GM04504 (cell line): ENCODE results near the gene SPEN.
"Not testable (repeated sequence)": the region's sequence is repeated elsewhere in the genome, so short reads cannot be mapped to it uniquely, and the experiment has no call there.

Experiments used
- DNase-seq: peaks from one replicate; pipeline ENCODE4 v3.0.0-alpha.2; 2012; ENCODE audit warnings: low read depth

The SPEN gene

GRCh38 chr1:15896841-15897610 lies 49.5 kb downstream of the SPEN start:
- not testable (repeated sequence) for DNase-seq

DNA sequence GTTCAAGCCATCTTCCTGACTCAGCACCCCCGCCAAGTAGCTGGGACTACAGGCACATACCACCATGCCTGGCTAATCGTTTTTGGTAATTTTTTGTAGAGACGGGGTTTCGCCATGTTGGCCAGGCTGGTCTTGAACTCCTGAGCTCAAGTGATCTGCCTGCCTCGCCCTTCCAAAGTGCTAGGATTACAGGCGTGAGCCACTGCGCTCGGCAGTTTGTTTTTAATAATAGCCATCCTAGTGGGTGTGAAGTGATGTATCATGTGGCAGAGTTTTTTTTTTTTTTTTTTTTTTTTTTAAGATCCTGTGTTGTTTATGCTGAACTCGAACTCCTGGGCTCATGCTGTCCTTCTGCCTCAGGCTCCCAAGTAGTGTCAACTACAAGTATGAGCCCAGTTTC lies 51.8 kb downstream of the SPEN start:
- DNase-seq = no peak

DNA sequence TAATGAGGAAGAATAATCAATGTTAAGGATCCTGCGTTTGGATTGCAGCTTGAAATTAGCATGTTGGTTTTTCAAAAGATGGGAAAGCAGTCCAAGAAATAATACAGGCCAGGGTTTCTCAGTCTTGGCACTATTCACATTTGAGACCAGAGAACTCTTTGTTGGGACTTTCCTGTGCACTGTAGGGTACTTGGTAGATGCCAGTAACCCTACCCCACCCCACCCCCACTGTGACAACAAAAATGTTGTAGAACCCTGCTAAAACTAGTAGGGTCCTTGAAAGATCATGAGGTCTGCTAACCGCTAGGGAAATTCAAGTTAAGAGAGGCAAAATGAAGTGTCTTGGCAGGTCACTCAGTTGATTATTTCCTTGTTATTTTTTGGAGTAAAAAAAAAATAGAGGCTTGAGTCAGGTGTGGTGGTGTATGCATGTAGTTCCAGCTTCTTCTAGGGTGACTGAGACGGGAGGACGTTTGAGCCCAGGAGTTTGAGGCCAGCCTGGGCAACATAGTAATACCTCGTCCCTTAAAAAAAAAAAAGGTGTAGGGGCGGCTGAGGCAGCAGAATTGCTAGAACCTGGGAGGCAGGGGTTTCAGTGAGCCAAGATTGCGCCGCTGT lies 53.3 kb downstream of the SPEN start:
- no peak for DNase-seq

DNA sequence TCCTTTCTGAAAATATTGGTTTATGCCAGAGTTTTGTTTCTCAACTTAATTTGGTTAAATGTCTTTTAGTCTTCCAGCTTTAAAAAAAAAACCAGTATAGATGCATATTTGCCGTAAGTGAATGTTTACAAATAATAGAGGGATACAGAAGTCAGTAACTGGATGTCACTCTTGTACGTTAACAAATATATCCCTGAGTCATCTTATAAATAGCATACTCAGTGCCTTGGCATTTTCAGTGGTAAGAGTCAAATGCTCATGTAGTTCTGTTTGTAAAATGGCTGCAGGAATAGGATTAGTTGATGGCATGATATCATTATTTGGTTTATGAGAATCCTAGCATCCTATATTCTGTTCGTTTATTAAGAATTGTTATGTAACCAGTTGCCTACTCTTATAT lies 55.4 kb downstream of the SPEN start:
- DNase-seq = no peak

DNA sequence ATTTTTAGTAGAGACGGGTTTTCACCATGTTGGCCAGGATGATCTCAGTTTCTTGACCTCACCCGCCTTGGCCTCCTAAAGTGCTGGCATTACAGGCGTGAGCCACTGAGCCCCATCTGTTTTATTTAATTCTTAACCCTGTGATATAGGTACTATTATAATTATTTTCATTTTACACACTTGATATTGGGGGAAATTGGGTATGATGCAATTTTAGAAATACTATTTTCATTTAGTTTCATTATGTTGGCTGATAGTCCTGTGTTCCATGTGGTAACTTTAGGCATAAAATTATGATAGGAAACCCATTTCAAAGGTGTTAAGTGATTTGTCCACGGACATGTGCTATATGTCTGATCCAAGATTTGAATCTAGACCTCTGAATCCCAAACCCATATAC lies 61.1 kb downstream of the SPEN start:
- no peak for DNase-seq

GRCh38 chr1:15911141-15911540 lies 63.6 kb downstream of the SPEN start:
- no peak for DNase-seq

GRCh38 chr1:15911927-15912326 lies 64.4 kb downstream of the SPEN start:
- DNase-seq = no peak

GRCh38 chr1:15913607-15914006 lies 66.1 kb downstream of the SPEN start:
- not testable (repeated sequence) for DNase-seq

DNA sequence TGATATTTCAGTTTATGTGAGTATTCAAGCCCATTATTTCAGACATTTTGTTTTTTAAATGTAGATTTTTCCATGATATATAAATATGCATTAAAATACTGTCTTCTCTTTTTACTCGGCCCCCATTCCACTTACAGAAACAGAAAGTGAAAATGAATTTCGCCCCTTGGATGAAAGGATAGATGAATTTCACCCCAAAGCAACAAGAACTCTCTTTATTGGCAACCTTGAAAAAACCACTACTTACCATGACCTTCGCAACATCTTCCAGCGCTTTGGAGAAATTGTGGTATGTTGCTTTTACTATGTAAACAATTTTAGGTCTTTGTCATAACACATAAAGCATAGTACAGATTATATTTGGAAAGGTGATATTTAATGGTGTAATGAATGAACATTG lies 68.5 kb downstream of the SPEN start:
- no peak for DNase-seq

DNA sequence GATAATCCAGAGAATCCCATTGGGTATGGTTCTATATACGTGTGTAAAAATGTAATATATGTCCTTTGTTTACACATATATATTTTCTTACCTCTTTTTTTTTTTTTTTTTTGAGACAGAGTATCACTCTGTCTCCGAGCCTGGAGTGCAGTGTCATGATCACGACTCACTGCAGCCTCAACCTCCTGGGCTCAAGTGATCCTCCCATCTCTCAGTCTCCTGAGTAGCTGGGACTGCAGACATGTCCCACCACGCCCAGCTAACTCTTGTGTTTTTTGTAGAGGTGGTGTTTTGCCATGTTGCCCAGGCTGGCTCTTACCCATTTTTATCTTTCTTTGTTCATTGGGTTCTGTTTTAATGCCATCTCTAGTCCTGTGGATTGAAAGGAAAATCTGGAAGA lies 68.9 kb downstream of the SPEN start:
- no peak for DNase-seq

- DNase-seq = no peak
Observed at GRCh38 chr1:15916916-15917315, 69.4 kb downstream of the SPEN start.

GRCh38 chr1:15918962-15919715 lies 71.6 kb downstream of the SPEN start:
- peak; percentile 22 for DNase-seq

GRCh38 chr1:15923241-15923640 lies 75.7 kb downstream of the SPEN start:
- no peak for DNase-seq

- DNase-seq = not testable (repeated sequence)
Observed at GRCh38 chr1:15926448-15926847, 78.9 kb downstream of the SPEN start.

DNA sequence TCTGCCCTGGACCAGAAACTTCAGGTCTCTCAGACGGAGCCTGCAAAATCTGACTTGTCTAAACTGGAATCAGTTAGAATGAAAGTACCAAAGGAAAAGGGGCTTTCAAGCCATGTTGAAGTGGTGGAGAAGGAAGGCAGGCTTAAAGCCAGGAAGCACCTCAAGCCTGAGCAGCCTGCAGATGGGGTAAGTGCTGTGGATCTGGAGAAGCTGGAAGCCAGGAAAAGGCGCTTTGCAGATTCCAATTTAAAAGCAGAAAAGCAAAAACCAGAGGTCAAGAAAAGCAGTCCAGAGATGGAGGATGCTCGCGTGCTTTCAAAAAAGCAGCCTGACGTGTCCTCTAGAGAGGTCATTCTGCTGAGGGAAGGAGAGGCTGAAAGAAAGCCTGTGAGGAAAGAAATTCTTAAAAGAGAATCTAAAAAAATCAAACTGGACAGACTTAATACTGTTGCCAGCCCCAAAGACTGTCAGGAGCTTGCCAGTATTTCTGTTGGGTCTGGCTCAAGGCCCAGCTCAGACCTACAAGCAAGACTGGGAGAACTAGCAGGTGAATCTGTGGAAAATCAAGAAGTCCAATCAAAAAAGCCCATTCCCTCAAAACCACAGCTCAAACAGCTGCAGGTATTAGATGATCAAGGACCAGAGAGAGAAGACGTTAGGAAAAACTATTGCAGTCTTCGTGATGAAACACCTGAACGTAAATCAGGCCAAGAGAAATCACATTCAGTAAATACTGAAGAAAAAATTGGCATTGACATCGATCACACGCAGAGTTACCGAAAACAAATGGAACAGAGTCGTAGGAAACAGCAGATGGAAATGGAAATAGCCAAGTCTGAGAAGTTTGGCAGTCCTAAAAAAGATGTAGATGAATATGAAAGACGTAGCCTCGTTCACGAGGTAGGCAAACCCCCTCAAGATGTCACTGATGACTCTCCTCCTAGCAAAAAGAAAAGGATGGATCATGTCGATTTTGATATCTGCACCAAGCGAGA lies 81.8 kb downstream of the SPEN start:
- no peak for DNase-seq

DNA sequence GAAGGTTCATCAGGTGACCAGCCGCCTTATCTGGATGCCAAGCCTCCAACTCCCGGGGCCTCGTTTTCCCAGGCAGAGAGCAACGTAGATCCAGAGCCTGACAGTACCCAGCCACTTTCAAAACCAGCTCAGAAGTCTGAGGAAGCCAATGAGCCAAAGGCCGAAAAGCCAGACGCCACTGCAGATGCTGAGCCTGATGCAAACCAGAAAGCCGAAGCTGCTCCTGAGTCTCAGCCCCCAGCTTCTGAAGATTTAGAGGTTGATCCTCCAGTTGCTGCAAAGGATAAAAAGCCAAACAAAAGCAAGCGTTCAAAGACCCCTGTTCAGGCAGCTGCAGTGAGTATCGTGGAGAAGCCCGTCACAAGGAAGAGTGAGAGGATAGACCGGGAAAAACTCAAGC lies 83.9 kb downstream of the SPEN start:
- no peak for DNase-seq

GRCh38 chr1:15931884-15932283 lies 84.4 kb downstream of the SPEN start:
- no peak for DNase-seq

DNA sequence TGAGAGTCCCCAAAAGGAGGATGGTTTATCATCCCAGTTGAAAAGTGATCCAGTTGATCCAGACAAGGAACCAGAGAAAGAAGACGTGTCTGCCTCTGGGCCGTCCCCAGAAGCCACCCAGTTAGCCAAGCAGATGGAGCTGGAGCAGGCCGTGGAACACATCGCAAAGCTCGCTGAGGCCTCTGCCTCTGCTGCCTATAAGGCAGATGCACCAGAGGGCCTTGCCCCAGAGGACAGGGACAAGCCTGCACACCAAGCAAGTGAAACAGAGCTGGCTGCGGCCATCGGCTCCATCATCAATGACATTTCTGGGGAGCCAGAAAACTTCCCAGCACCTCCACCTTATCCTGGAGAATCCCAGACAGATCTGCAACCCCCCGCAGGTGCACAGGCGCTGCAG lies 85.1 kb downstream of the SPEN start:
- DNase-seq = no peak

DNA sequence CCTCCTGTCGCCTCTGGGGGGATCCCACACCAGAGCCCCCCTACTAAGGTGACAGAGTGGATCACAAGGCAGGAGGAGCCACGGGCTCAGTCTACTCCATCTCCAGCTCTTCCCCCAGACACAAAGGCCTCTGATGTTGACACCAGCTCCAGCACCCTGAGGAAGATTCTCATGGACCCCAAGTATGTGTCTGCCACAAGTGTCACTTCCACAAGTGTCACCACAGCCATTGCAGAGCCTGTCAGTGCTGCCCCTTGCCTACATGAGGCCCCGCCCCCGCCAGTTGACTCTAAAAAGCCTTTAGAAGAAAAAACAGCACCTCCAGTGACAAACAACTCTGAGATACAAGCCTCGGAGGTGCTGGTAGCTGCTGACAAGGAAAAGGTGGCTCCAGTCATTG lies 86.2 kb downstream of the SPEN start:
- no peak for DNase-seq

- no peak for DNase-seq
Observed at GRCh38 chr1:15934211-15935055, 86.9 kb downstream of the SPEN start.
